Panc1 (cell line): ENCODE results near the gene ADGRV1. TPM values are rescaled to one million over a fixed set of nuclear protein-coding genes. Genes with fewer than 3 reads are reported as not detected.

Source experiments
- ATAC-seq: fragments of 200-7000 bp; cut with Tn5 transposase; 2 replicates; pipeline ENCODE4 v1.9.1; 2020; ENCODE audit warnings: mild to moderate bottlenecking, moderate library complexity
- BruUV-seq: library from RNA; stranded (reverse); fragments of 400-500 nt; replicated peaks from 2 replicates; lab custom pipeline; 2021; lab: Mats Ljungman, UMichigan
- CTCF ChIA-PET: fragments of 300-600 bp; sonication (Branson Sonifier 250); formaldehyde crosslinking; loops from one replicate; lab custom pipeline; 2022; ENCODE audit warnings: antibody characterized with exemption; lab: Charles Lee
- POLR2A ChIA-PET: fragments of 300-600 bp; sonication (Branson Sonifier 250); formaldehyde crosslinking; loops from one replicate; lab custom pipeline; 2022; ENCODE audit warnings: antibody characterized with exemption; lab: Charles Lee
- DNase-seq: peaks from one replicate; pipeline ENCODE4 v3.0.0-alpha.2; 2010; ENCODE audit warnings: low read depth, low spot score
- H3K27ac ChIP-seq: 2 replicates; pipeline ENCODE4 v1.5.1; 2011; ENCODE audit warnings: mild to moderate bottlenecking, low read length, inconsistent platforms
- H3K27me3 ChIP-seq: fragments of 200-500 bp; sonication (Bioruptor generic); 2 replicates; pipeline ENCODE4 v1.6.0; 2014; ENCODE audit warnings: low read length, inconsistent platforms; ENCODE audit not compliant: control insufficient read depth, insufficient read depth
- H3K36me3 ChIP-seq: fragments of 200-500 bp; sonication (Bioruptor generic); 2 replicates; pipeline ENCODE4 v1.5.1; 2014; ENCODE audit warnings: inconsistent platforms, mild to moderate bottlenecking, low read length, moderate library complexity; ENCODE audit not compliant: control insufficient read depth, insufficient read depth
- H3K4me1 ChIP-seq: 2 replicates; pipeline ENCODE4 v1.5.1; 2011; ENCODE audit warnings: inconsistent platforms, mild to moderate bottlenecking, low read length, moderate library complexity; ENCODE audit not compliant: control insufficient read depth, insufficient read depth
- H3K4me3 ChIP-seq, 2 experiments: 2 replicates each; pipeline ENCODE4 v1.5.1; 2011 to 2012; ENCODE audit warnings: low read depth in 2 of 2, low read length in 2 of 2, mild to moderate bottlenecking in 2 of 2, inconsistent platforms in 1 of 2, moderate library complexity in 1 of 2
- H3K9me3 ChIP-seq: fragments of 200-500 bp; sonication (Bioruptor generic); 2 replicates; pipeline ENCODE4 v1.5.1; 2014; ENCODE audit warnings: low read depth, mild to moderate bottlenecking, inconsistent platforms, low read length, moderate library complexity; ENCODE audit not compliant: control insufficient read depth, insufficient read depth
- POLR2AphosphoS5 ChIP-seq: IDR thresholded peaks from 2 replicates; pipeline ENCODE4 v1.6.1; 2012; ENCODE audit warnings: mild to moderate bottlenecking, low read depth, low read length, moderate library complexity
- SIN3A ChIP-seq: IDR thresholded peaks from 2 replicates; pipeline ENCODE4 v1.6.1; 2012; ENCODE audit warnings: low read depth, mild to moderate bottlenecking, low read length, moderate library complexity, borderline replicate concordance; ENCODE audit not compliant: insufficient read depth
- TCF7L2 ChIP-seq: IDR thresholded peaks from 2 replicates; pipeline ENCODE4 v1.6.1; 2011; ENCODE audit warnings: mild to moderate bottlenecking, low read depth, low read length, inconsistent platforms
- in situ Hi-C: cut with HindIII; loops from 2 replicates; pipeline ENCODE4 v1.10.0; 2016; ENCODE audit warnings: low sequenced_read_pairs, low pct_unique_long_range_greater_than_20kb
- intact Hi-C: fragments of 100-400 bp; cut with micrococcal nuclease; formaldehyde crosslinking; loops from one replicate; pipeline ENCODE4 v1.10.0; 2022; ENCODE audit not compliant: unreplicated experiment
- total RNA-seq: library from RNA; stranded (reverse); gene quantifications from one replicate; pipeline ENCODE4 v1.2.1, GENCODE V29; 2021; ENCODE audit not compliant: unreplicated experiment
- TF ChIP-seq, protein P1 (sequence below), 2 experiments: IDR thresholded peaks; 2 replicates each; pipeline ENCODE4 v1.6.1; 2011 to 2012; ENCODE audit warnings: low read depth in 2 of 2, control low read depth in 1 of 2, low read length in 1 of 2, mild to moderate bottlenecking in 1 of 2, moderate library complexity in 1 of 2; ENCODE audit not compliant: insufficient read depth in 1 of 2
- TF ChIP-seq, protein P2 (sequence below): fragments of 450-650 bp; IDR thresholded peaks from 2 replicates; pipeline ENCODE4 v1.5.1; 2017; ENCODE audit warnings: mild to moderate bottlenecking

ADGRV1 gene
- total RNA-seq, 1 experiment from 2014 or later = 0.49 TPM

DNA sequence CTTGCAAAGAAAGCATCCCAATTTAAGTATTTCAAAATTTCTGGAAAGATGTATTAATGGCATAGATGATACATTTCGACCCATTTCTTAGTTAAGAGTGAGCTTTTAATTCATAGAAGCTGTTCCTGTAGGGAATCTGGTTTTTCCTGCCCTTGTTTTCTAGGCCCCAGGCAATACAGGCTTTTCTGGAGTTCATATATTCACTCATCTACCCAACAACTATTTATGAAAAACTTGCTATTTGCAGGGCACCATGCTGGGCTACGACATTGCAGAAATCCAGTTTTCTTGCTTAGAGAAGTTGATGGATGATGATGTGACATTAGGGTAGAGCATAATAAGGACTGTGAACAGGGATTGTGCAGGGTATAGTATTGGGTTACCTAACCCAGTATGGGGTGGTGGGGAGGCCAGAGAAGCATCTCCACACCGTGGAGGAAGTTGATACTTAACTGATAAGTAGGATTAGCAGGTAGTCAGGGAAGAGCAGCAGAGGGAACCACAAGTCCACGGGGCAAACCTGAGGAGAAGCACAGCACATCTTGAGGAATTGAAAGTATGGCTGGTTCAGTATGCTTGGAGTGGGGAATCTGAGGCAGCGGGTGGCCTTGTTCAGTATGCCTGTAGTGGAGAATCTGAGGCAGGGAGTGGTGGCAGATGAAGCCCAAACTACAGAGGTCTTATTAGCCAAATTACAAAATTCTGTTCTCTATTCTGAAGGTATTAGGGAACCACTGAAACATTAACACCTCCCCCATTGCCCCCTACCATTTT lies 577.1 kb downstream of the ADGRV1 start:
- H3K27me3 ChIP-seq = no peaks in the 10 kb centered on the region
- H3K36me3 ChIP-seq = no peaks in the 10 kb centered on the region
- ATAC-seq (peak; percentile 51; the same call in 1 of the 2 replicates), DNase-seq (no peak)
- no peaks in the 10 kb centered on the region for H3K9me3 ChIP-seq
- H3K4me1 ChIP-seq = no peaks in the 10 kb centered on the region; the same call in 1 of the 2 replicates
- H3K4me3 ChIP-seq = no peak overlapping the region
- CTCF ChIA-PET = no interaction called here
- intact Hi-C loops = no loop called here
- no peak overlapping the region for H3K27ac ChIP-seq
- in situ Hi-C loops = no loop called here
- POLR2A ChIA-PET = interaction anchor here (0.6 kb wide), 1 partner anchor 166 kb away, joined by 4 read pairs; no protein-coding TSS in a partner anchor
- no TSS peak for BruUV-seq
- TF ChIP-seq SIN3A (no peak), TCF7L2 (no peak), POLR2AphosphoS5 (no peak)
- TF ChIP-seq, protein P1, sequence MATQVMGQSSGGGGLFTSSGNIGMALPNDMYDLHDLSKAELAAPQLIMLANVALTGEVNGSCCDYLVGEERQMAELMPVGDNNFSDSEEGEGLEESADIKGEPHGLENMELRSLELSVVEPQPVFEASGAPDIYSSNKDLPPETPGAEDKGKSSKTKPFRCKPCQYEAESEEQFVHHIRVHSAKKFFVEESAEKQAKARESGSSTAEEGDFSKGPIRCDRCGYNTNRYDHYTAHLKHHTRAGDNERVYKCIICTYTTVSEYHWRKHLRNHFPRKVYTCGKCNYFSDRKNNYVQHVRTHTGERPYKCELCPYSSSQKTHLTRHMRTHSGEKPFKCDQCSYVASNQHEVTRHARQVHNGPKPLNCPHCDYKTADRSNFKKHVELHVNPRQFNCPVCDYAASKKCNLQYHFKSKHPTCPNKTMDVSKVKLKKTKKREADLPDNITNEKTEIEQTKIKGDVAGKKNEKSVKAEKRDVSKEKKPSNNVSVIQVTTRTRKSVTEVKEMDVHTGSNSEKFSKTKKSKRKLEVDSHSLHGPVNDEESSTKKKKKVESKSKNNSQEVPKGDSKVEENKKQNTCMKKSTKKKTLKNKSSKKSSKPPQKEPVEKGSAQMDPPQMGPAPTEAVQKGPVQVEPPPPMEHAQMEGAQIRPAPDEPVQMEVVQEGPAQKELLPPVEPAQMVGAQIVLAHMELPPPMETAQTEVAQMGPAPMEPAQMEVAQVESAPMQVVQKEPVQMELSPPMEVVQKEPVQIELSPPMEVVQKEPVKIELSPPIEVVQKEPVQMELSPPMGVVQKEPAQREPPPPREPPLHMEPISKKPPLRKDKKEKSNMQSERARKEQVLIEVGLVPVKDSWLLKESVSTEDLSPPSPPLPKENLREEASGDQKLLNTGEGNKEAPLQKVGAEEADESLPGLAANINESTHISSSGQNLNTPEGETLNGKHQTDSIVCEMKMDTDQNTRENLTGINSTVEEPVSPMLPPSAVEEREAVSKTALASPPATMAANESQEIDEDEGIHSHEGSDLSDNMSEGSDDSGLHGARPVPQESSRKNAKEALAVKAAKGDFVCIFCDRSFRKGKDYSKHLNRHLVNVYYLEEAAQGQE (IDR thresholded peaks at IDR 0.05; ENCODE audit: insufficient read depth in 1 of 2, low read depth in 2 of 2, low read length in 1 of 2) = no peak
- TF ChIP-seq, protein P2, sequence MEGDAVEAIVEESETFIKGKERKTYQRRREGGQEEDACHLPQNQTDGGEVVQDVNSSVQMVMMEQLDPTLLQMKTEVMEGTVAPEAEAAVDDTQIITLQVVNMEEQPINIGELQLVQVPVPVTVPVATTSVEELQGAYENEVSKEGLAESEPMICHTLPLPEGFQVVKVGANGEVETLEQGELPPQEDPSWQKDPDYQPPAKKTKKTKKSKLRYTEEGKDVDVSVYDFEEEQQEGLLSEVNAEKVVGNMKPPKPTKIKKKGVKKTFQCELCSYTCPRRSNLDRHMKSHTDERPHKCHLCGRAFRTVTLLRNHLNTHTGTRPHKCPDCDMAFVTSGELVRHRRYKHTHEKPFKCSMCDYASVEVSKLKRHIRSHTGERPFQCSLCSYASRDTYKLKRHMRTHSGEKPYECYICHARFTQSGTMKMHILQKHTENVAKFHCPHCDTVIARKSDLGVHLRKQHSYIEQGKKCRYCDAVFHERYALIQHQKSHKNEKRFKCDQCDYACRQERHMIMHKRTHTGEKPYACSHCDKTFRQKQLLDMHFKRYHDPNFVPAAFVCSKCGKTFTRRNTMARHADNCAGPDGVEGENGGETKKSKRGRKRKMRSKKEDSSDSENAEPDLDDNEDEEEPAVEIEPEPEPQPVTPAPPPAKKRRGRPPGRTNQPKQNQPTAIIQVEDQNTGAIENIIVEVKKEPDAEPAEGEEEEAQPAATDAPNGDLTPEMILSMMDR = no peak

DNA sequence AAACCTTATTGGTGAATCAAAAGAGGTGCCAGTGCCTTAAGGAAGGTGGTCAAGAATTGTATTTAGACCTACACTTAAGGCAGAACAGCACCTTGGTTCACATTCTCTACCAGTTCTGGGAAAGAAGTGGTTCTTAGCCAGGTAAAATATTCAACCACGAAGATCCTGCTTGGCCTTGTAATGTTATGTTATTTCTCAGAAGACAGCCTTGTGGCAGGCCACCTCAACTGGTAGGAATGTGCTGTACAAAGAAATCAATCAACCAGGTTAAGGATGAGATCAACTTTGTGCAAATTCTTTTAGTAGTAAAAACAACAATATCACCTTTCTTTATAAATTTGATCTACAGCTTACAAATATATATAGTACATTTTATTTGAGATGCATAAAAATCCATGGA lies 577.7 kb downstream of the ADGRV1 start:
- in situ Hi-C loops = no loop called here
- no peak overlapping the region for H3K4me3 ChIP-seq
- no peaks in the 10 kb centered on the region for H3K36me3 ChIP-seq
- H3K9me3 ChIP-seq = no peaks in the 10 kb centered on the region
- POLR2A ChIA-PET = no interaction called here
- TF ChIP-seq TCF7L2 = no peak
- TF ChIP-seq, protein P1 (IDR thresholded peaks at IDR 0.05; ENCODE audit: insufficient read depth in 1 of 2, low read depth in 2 of 2, low read length in 1 of 2) = no peak
- TF ChIP-seq, protein P2 = no peak
- no peak for TF ChIP-seq POLR2AphosphoS5
- TF ChIP-seq SIN3A = no peak
- no peaks in the 10 kb centered on the region for H3K27me3 ChIP-seq
- no TSS peak for BruUV-seq
- intact Hi-C loops = no loop called here
- H3K4me1 ChIP-seq = no peaks in the 10 kb centered on the region; the same call in 1 of the 2 replicates
- ATAC-seq (peak; percentile 78), DNase-seq (peak; percentile 17)
- no peak overlapping the region for H3K27ac ChIP-seq
- CTCF ChIA-PET = no interaction called here
